ENCODE measurements around the gene TMEM87B.
"Not testable (repeated sequence)": the region's sequence is repeated elsewhere in the genome, so short reads cannot be mapped to it uniquely, and the experiment has no call there.

Gene TMEM87B

GRCh38 chr2:112093216-112093615 lies 38.1 kb downstream of the TMEM87B start:
- peak overlapping the region; percentile 24 for H3K4me2 ChIP-seq (ENCODE audit: low read length)
- H3K4me1 ChIP-seq (ENCODE audit: control insufficient read depth, insufficient read depth, low read length), result peaks cover 17% of the 10 kb centered on the region
- peaks cover 51% of the 10 kb centered on the region for H3K36me3 ChIP-seq (ENCODE audit: insufficient read depth, low read length)
- H3K9me3 ChIP-seq (replicated peaks; ENCODE audit: low read length), result no peaks in the 10 kb centered on the region
- no peak overlapping the region for H3K4me3 ChIP-seq (ENCODE audit: low read length)
- no peaks in the 10 kb centered on the region for H3K27me3 ChIP-seq (ENCODE audit: control insufficient read depth, insufficient read depth, low read length)
- H3K9ac ChIP-seq (ENCODE audit: low read depth, low read length), result peak overlapping the region; percentile 35

- Histone ChIP-seq H3K9ac (ENCODE audit: low read depth, low read length) (no peak overlapping the region), H3K36me3 (ENCODE audit: insufficient read depth, low read length) (peaks cover 51% of the 10 kb centered on the region), H3K4me3 (ENCODE audit: low read length) (no peak overlapping the region), H3K4me2 (ENCODE audit: low read length) (no peak overlapping the region), H3K4me1 (ENCODE audit: control insufficient read depth, insufficient read depth, low read length) (peaks cover 17% of the 10 kb centered on the region), H3K27me3 (ENCODE audit: control insufficient read depth, insufficient read depth, low read length) (no peaks in the 10 kb centered on the region), H3K9me3 (replicated peaks; ENCODE audit: low read length) (no peaks in the 10 kb centered on the region)
These were observed 40.6 kb downstream of the TMEM87B start for GRCh38 chr2:112095681-112096080.

- Histone ChIP-seq H3K9ac (ENCODE audit: low read depth, low read length) (no peak overlapping the region), H3K36me3 (ENCODE audit: insufficient read depth, low read length) (peaks cover 52% of the 10 kb centered on the region), H3K9me3 (replicated peaks; ENCODE audit: low read length) (no peaks in the 10 kb centered on the region), H3K4me2 (ENCODE audit: low read length) (no peak overlapping the region), H3K27me3 (ENCODE audit: control insufficient read depth, insufficient read depth, low read length) (no peaks in the 10 kb centered on the region), H3K4me1 (ENCODE audit: control insufficient read depth, insufficient read depth, low read length) (peaks cover 17% of the 10 kb centered on the region), H3K4me3 (ENCODE audit: low read length) (no peak overlapping the region)
These were observed 41.0 kb downstream of the TMEM87B start for GRCh38 chr2:112096098-112096497.

- Histone ChIP-seq H3K36me3 (ENCODE audit: insufficient read depth, low read length) (peaks cover 69% of the 10 kb centered on the region), H3K4me3 (ENCODE audit: low read length) (no peak overlapping the region), H3K9me3 (replicated peaks; ENCODE audit: low read length) (no peaks in the 10 kb centered on the region), H3K27me3 (ENCODE audit: control insufficient read depth, insufficient read depth, low read length) (no peaks in the 10 kb centered on the region), H3K4me1 (ENCODE audit: control insufficient read depth, insufficient read depth, low read length) (no peaks in the 10 kb centered on the region), H3K4me2 (ENCODE audit: low read length) (no peak overlapping the region), H3K9ac (ENCODE audit: low read depth, low read length) (no peak overlapping the region)
These were observed 53.2 kb downstream of the TMEM87B start for GRCh38 chr2:112108178-112108832.

GRCh38 chr2:112109278-112109677 lies 54.2 kb downstream of the TMEM87B start:
- H3K9ac ChIP-seq (ENCODE audit: low read depth, low read length), result no peak overlapping the region
- H3K9me3 ChIP-seq (replicated peaks; ENCODE audit: low read length), result no peaks in the 10 kb centered on the region
- no peak overlapping the region for H3K4me2 ChIP-seq (ENCODE audit: low read length)
- H3K4me3 ChIP-seq (ENCODE audit: low read length), result no peak overlapping the region
- H3K27me3 ChIP-seq (ENCODE audit: control insufficient read depth, insufficient read depth, low read length), result no peaks in the 10 kb centered on the region
- peaks cover 62% of the 10 kb centered on the region for H3K36me3 ChIP-seq (ENCODE audit: insufficient read depth, low read length)
- H3K4me1 ChIP-seq (ENCODE audit: control insufficient read depth, insufficient read depth, low read length), result no peaks in the 10 kb centered on the region

GRCh38 chr2:112110966-112111365 lies 55.9 kb downstream of the TMEM87B start:
- Histone ChIP-seq H3K4me2 (ENCODE audit: low read length) (no peak overlapping the region), H3K4me1 (ENCODE audit: control insufficient read depth, insufficient read depth, low read length) (no peaks in the 10 kb centered on the region), H3K9ac (ENCODE audit: low read depth, low read length) (no peak overlapping the region), H3K4me3 (ENCODE audit: low read length) (no peak overlapping the region), H3K36me3 (ENCODE audit: insufficient read depth, low read length) (peaks cover 52% of the 10 kb centered on the region), H3K27me3 (ENCODE audit: control insufficient read depth, insufficient read depth, low read length) (no peaks in the 10 kb centered on the region), H3K9me3 (replicated peaks; ENCODE audit: low read length) (no peaks in the 10 kb centered on the region)

GRCh38 chr2:112113354-112113753 lies 58.3 kb downstream of the TMEM87B start:
- not testable (repeated sequence) for H3K4me3 ChIP-seq (ENCODE audit: low read length); H3K9me3 ChIP-seq (replicated peaks; ENCODE audit: low read length); H3K4me2 ChIP-seq (ENCODE audit: low read length); H3K27me3 ChIP-seq (ENCODE audit: control insufficient read depth, insufficient read depth, low read length); H3K4me1 ChIP-seq (ENCODE audit: control insufficient read depth, insufficient read depth, low read length); H3K9ac ChIP-seq (ENCODE audit: low read depth, low read length)
- H3K36me3 ChIP-seq (ENCODE audit: insufficient read depth, low read length), result peaks cover 43% of the 10 kb centered on the region

GRCh38 chr2:112118148-112118547 lies 63.1 kb downstream of the TMEM87B start:
- H3K4me1 ChIP-seq (ENCODE audit: control insufficient read depth, insufficient read depth, low read length), result no peaks in the 10 kb centered on the region
- H3K4me2 ChIP-seq (ENCODE audit: low read length), result no peak overlapping the region
- no peaks in the 10 kb centered on the region for H3K9me3 ChIP-seq (replicated peaks; ENCODE audit: low read length)
- H3K9ac ChIP-seq (ENCODE audit: low read depth, low read length), result no peak overlapping the region
- H3K27me3 ChIP-seq (ENCODE audit: control insufficient read depth, insufficient read depth, low read length), result no peaks in the 10 kb centered on the region
- H3K36me3 ChIP-seq (ENCODE audit: insufficient read depth, low read length), result peaks cover 23% of the 10 kb centered on the region
- H3K4me3 ChIP-seq (ENCODE audit: low read length), result no peak overlapping the region

GRCh38 chr2:112121682-112122254 lies 66.7 kb downstream of the TMEM87B start:
- H3K4me2 ChIP-seq (ENCODE audit: low read length), result no peak overlapping the region
- no peak overlapping the region for H3K4me3 ChIP-seq (ENCODE audit: low read length)
- no peak overlapping the region for H3K9ac ChIP-seq (ENCODE audit: low read depth, low read length)
- no peaks in the 10 kb centered on the region for H3K4me1 ChIP-seq (ENCODE audit: control insufficient read depth, insufficient read depth, low read length)
- H3K36me3 ChIP-seq (ENCODE audit: insufficient read depth, low read length), result peaks cover 16% of the 10 kb centered on the region
- no peaks in the 10 kb centered on the region for H3K27me3 ChIP-seq (ENCODE audit: control insufficient read depth, insufficient read depth, low read length)
- H3K9me3 ChIP-seq (replicated peaks; ENCODE audit: low read length), result no peaks in the 10 kb centered on the region

- Histone ChIP-seq H3K9me3 (replicated peaks; ENCODE audit: low read length) (no peaks in the 10 kb centered on the region), H3K27me3 (ENCODE audit: control insufficient read depth, insufficient read depth, low read length) (no peaks in the 10 kb centered on the region), H3K4me2 (ENCODE audit: low read length) (no peak overlapping the region), H3K9ac (ENCODE audit: low read depth, low read length) (no peak overlapping the region), H3K4me1 (ENCODE audit: control insufficient read depth, insufficient read depth, low read length) (no peaks in the 10 kb centered on the region), H3K4me3 (ENCODE audit: low read length) (no peak overlapping the region), H3K36me3 (ENCODE audit: insufficient read depth, low read length) (no peaks in the 10 kb centered on the region)
These were observed 74.0 kb downstream of the TMEM87B start for GRCh38 chr2:112129060-112129459.

- H3K4me1 ChIP-seq (ENCODE audit: control insufficient read depth, insufficient read depth, low read length), result peaks cover 9% of the 10 kb centered on the region
- H3K9ac ChIP-seq (ENCODE audit: low read depth, low read length), result no peak overlapping the region
- H3K4me3 ChIP-seq (ENCODE audit: low read length), result no peak overlapping the region
- no peaks in the 10 kb centered on the region for H3K36me3 ChIP-seq (ENCODE audit: insufficient read depth, low read length)
- H3K4me2 ChIP-seq (ENCODE audit: low read length), result no peak overlapping the region
- H3K27me3 ChIP-seq (ENCODE audit: control insufficient read depth, insufficient read depth, low read length), result peaks cover 10% of the 10 kb centered on the region
- no peaks in the 10 kb centered on the region for H3K9me3 ChIP-seq (replicated peaks; ENCODE audit: low read length)
These were observed 78.3 kb downstream of the TMEM87B start for GRCh38 chr2:112133344-112133743.

GRCh38 chr2:112134120-112134519 lies 79.1 kb downstream of the TMEM87B start:
- Histone ChIP-seq H3K4me2 (ENCODE audit: low read length) (no peak overlapping the region), H3K4me3 (ENCODE audit: low read length) (no peak overlapping the region), H3K4me1 (ENCODE audit: control insufficient read depth, insufficient read depth, low read length) (peaks cover 9% of the 10 kb centered on the region), H3K9ac (ENCODE audit: low read depth, low read length) (no peak overlapping the region), H3K36me3 (ENCODE audit: insufficient read depth, low read length) (no peaks in the 10 kb centered on the region), H3K27me3 (ENCODE audit: control insufficient read depth, insufficient read depth, low read length) (peaks cover 10% of the 10 kb centered on the region), H3K9me3 (replicated peaks; ENCODE audit: low read length) (no peaks in the 10 kb centered on the region)
